Trophoblast cell (in vitro differentiated cells and primary cell): Measurements from ENCODE around the gene PDK4.

Experiments
- DNase-seq, 2 donors: peaks; one replicate each; pipeline ENCODE4 v3.0.0-alpha.2; 2016
- H2AFZ ChIP-seq: 2 replicates; pipeline ENCODE4 v1.6.1; 2013; ENCODE audit warnings: low read length, moderate library complexity, mild to moderate bottlenecking; ENCODE audit not compliant: insufficient read depth, poor library complexity
- H2AK5ac ChIP-seq: 2 replicates; pipeline ENCODE4 v1.6.1; 2013; ENCODE audit warnings: mild to moderate bottlenecking, low read length
- H2BK120ac ChIP-seq: 2 replicates; pipeline ENCODE4 v1.6.1; 2013; ENCODE audit warnings: low read length, mild to moderate bottlenecking, moderate library complexity; ENCODE audit not compliant: insufficient read depth, poor library complexity
- H2BK12ac ChIP-seq: 2 replicates; pipeline ENCODE4 v1.6.1; 2013; ENCODE audit warnings: mild to moderate bottlenecking, low read length, moderate library complexity
- H2BK5ac ChIP-seq: 2 replicates; pipeline ENCODE4 v1.6.1; 2013; ENCODE audit warnings: low read length, low read depth, moderate library complexity, mild to moderate bottlenecking; ENCODE audit not compliant: poor library complexity
- H3K14ac ChIP-seq: 2 replicates; pipeline ENCODE4 v1.6.1; 2013; ENCODE audit warnings: mild to moderate bottlenecking, low read length
- H3K18ac ChIP-seq: 2 replicates; pipeline ENCODE4 v1.6.1; 2013; ENCODE audit warnings: mild to moderate bottlenecking, low read length
- H3K23ac ChIP-seq: 2 replicates; pipeline ENCODE4 v1.6.1; 2013; ENCODE audit warnings: low read length
- H3K27ac ChIP-seq: 2 replicates; pipeline ENCODE4 v1.5.1; 2013; ENCODE audit warnings: low read depth, mild to moderate bottlenecking, inconsistent platforms, low read length, moderate library complexity
- H3K27me3 ChIP-seq: 2 replicates; pipeline ENCODE4 v1.6.1; 2013; ENCODE audit warnings: inconsistent platforms, mild to moderate bottlenecking, low read length, moderate library complexity; ENCODE audit not compliant: insufficient read depth
- H3K36me3 ChIP-seq, 2 experiments: 1 replicate in 1 of 2; 2 replicates in 1 of 2; pipeline ENCODE4 v1.6.1; 2013; ENCODE audit warnings: low read length in 2 of 2, mild to moderate bottlenecking in 2 of 2, moderate library complexity in 1 of 2; ENCODE audit not compliant: insufficient read depth in 2 of 2, control insufficient read depth in 1 of 2
- H3K4ac ChIP-seq: 2 replicates; pipeline ENCODE4 v1.6.1; 2013; ENCODE audit warnings: low read depth, mild to moderate bottlenecking, low read length, moderate library complexity
- H3K4me1 ChIP-seq, 2 experiments: 1 replicate in 1 of 2; 2 replicates in 1 of 2; pipeline ENCODE4 v1.6.1; 2013; ENCODE audit warnings: low read length in 2 of 2, mild to moderate bottlenecking in 2 of 2, moderate library complexity in 1 of 2; ENCODE audit not compliant: insufficient read depth in 2 of 2, control insufficient read depth in 1 of 2
- H3K4me2 ChIP-seq: 2 replicates; pipeline ENCODE4 v1.6.1; 2013; ENCODE audit warnings: inconsistent platforms, mild to moderate bottlenecking, low read length, moderate library complexity
- H3K4me3 ChIP-seq: 2 replicates; pipeline ENCODE4 v1.5.1; 2013; ENCODE audit warnings: mild to moderate bottlenecking, low read depth, low read length, inconsistent platforms
- H3K79me1 ChIP-seq: one replicate; pipeline ENCODE4 v1.6.1; 2013; ENCODE audit warnings: low read length
- H3K79me2 ChIP-seq: 2 replicates; pipeline ENCODE4 v1.6.1; 2013; ENCODE audit warnings: low read length, mild to moderate bottlenecking; ENCODE audit not compliant: control insufficient read depth, insufficient read depth, poor library complexity
- H3K9ac ChIP-seq: 2 replicates; pipeline ENCODE4 v1.6.1; 2013; ENCODE audit warnings: mild to moderate bottlenecking, low read length
- H3K9me3 ChIP-seq: 2 replicates; pipeline ENCODE4 v1.6.1; 2013; ENCODE audit warnings: low read depth, mild to moderate bottlenecking, control low read depth, inconsistent platforms, low read length; ENCODE audit not compliant: insufficient read depth
- H4K12ac ChIP-seq: 2 replicates; pipeline ENCODE4 v1.6.1; 2013; ENCODE audit warnings: low read depth, mild to moderate bottlenecking, low read length, moderate library complexity
- H4K8ac ChIP-seq: 2 replicates; pipeline ENCODE4 v1.6.1; 2013; ENCODE audit warnings: low read depth, mild to moderate bottlenecking, low read length, moderate library complexity
- H4K91ac ChIP-seq: one replicate; pipeline ENCODE4 v1.6.1; 2013; ENCODE audit warnings: low read depth, mild to moderate bottlenecking, low read length, moderate library complexity
- WGBS: extraction: QIAGEN DNeasy Blood & Tissue Kit; methylation state at CpG from one replicate; pipeline ENCODE4 v1.1.7; 2013; ENCODE audit warnings: missing lambda C conversion rate; ENCODE audit not compliant: insufficient read length, insufficient coverage; ENCODE audit errors: extremely low coverage; 5-methylcytosine and 5-hydroxymethylcytosine counted together

PDK4 gene

GRCh38 chr7:95622859-95623258 lies 26.5 kb upstream of the PDK4 start:
- H4K12ac ChIP-seq = no peak overlapping the region
- H3K4me2 ChIP-seq = no peak overlapping the region
- no peak overlapping the region for H3K9ac ChIP-seq
- H3K9me3 ChIP-seq = no peaks in the 10 kb centered on the region
- no peak overlapping the region for H3K4me3 ChIP-seq
- H3K79me2 ChIP-seq = no peaks in the 10 kb centered on the region
- no peak overlapping the region for H3K18ac ChIP-seq
- no peak overlapping the region for H2AK5ac ChIP-seq
- H3K23ac ChIP-seq = no peak overlapping the region
- H3K4ac ChIP-seq = no peak overlapping the region
- H3K14ac ChIP-seq = no peak overlapping the region
- H3K79me1 ChIP-seq = no peaks in the 10 kb centered on the region
- H3K4me1 ChIP-seq = no peaks in the 10 kb centered on the region
- no peak overlapping the region for H4K91ac ChIP-seq
- no peaks in the 10 kb centered on the region for H3K36me3 ChIP-seq
- H4K8ac ChIP-seq = no peak overlapping the region
- WGBS = no CpG with 5 or more reads among the region's 3 CpGs
- no peak overlapping the region for H2AFZ ChIP-seq
- H2BK12ac ChIP-seq = no peak overlapping the region
- no peaks in the 10 kb centered on the region for H3K27me3 ChIP-seq
- no peak overlapping the region for H2BK5ac ChIP-seq
- no peak overlapping the region for H2BK120ac ChIP-seq
- no peak for DNase-seq
- no peak overlapping the region for H3K27ac ChIP-seq

GRCh38 chr7:95622001-95622549 lies 25.8 kb upstream of the PDK4 start:
- H2AK5ac ChIP-seq = no peak overlapping the region
- H3K23ac ChIP-seq = no peak overlapping the region
- no peak overlapping the region for H3K27ac ChIP-seq
- H2BK5ac ChIP-seq = no peak overlapping the region
- no peak overlapping the region for H4K12ac ChIP-seq
- no peaks in the 10 kb centered on the region for H3K79me2 ChIP-seq
- H3K9ac ChIP-seq = no peak overlapping the region
- no peak for DNase-seq
- H3K79me1 ChIP-seq = no peaks in the 10 kb centered on the region
- H3K4me2 ChIP-seq = no peak overlapping the region
- H3K36me3 ChIP-seq = no peaks in the 10 kb centered on the region
- no peak overlapping the region for H2AFZ ChIP-seq
- no peak overlapping the region for H4K8ac ChIP-seq
- H3K4me3 ChIP-seq = no peak overlapping the region
- H3K18ac ChIP-seq = no peak overlapping the region
- no peak overlapping the region for H2BK120ac ChIP-seq
- no peaks in the 10 kb centered on the region for H3K27me3 ChIP-seq
- H3K4me1 ChIP-seq = no peaks in the 10 kb centered on the region
- H3K14ac ChIP-seq = no peak overlapping the region
- H3K9me3 ChIP-seq = no peaks in the 10 kb centered on the region
- H2BK12ac ChIP-seq = no peak overlapping the region
- no peak overlapping the region for H3K4ac ChIP-seq
- no peak overlapping the region for H4K91ac ChIP-seq

GRCh38 chr7:95621404-95621803 lies 25.1 kb upstream of the PDK4 start:
- Histone ChIP-seq H2AK5ac (no peak overlapping the region), H3K9me3 (no peaks in the 10 kb centered on the region), H3K4me2 (no peak overlapping the region), H3K79me2 (no peaks in the 10 kb centered on the region), H3K18ac (no peak overlapping the region), H2BK12ac (no peak overlapping the region), H2BK120ac (no peak overlapping the region), H3K9ac (no peak overlapping the region), H3K4me1 (no peaks in the 10 kb centered on the region), H3K27me3 (no peaks in the 10 kb centered on the region), H3K4ac (no peak overlapping the region), H3K14ac (no peak overlapping the region), H3K23ac (no peak overlapping the region), H2AFZ (no peak overlapping the region), H4K91ac (no peak overlapping the region), H4K12ac (no peak overlapping the region), H3K36me3 (no peaks in the 10 kb centered on the region), H3K79me1 (no peaks in the 10 kb centered on the region), H3K4me3 (no peak overlapping the region), H4K8ac (no peak overlapping the region), H3K27ac (no peak overlapping the region), H2BK5ac (no peak overlapping the region)
- WGBS = no CpG with 5 or more reads among the region's 1 CpG
- DNase-seq = no peak

- Histone ChIP-seq H3K79me1 (no peaks in the 10 kb centered on the region), H3K79me2 (no peaks in the 10 kb centered on the region), H3K4me1 (no peaks in the 10 kb centered on the region), H3K4me2 (no peak overlapping the region), H2BK12ac (no peak overlapping the region), H3K9me3 (no peaks in the 10 kb centered on the region), H3K9ac (no peak overlapping the region), H3K4me3 (no peak overlapping the region), H3K23ac (no peak overlapping the region), H3K18ac (no peak overlapping the region), H4K12ac (no peak overlapping the region), H3K27me3 (no peaks in the 10 kb centered on the region), H3K4ac (no peak overlapping the region), H2BK5ac (no peak overlapping the region), H2BK120ac (no peak overlapping the region), H4K91ac (no peak overlapping the region), H4K8ac (no peak overlapping the region), H3K36me3 (no peaks in the 10 kb centered on the region), H3K27ac (no peak overlapping the region), H2AFZ (no peak overlapping the region), H3K14ac (no peak overlapping the region), H2AK5ac (no peak overlapping the region)
- no peak for DNase-seq
- no CpG with 5 or more reads among the region's 3 CpGs for WGBS
These were observed 24.3 kb upstream of the PDK4 start for GRCh38 chr7:95620631-95621030.
